Measurements from ENCODE around the gene SLAMF1. TPM values are rescaled to one million over a fixed set of nuclear protein-coding genes. Genes with fewer than 3 reads are reported as not detected.

Gene SLAMF1
- total RNA-seq, 1 donor from 2014 or later, result not detected

GRCh38 chr1:160634543-160635491 is 12.0 kb downstream of the SLAMF1 start:
- DNase-seq (ENCODE audit: low spot score, unreplicated experiment), result no peak
- H3K4me3 Mint-ChIP-seq (ENCODE audit: low read depth), result no peak overlapping the region
- H3K4me1 Mint-ChIP-seq (ENCODE audit: low read depth), result peaks cover 28% of the 10 kb centered on the region
- H3K27me3 Mint-ChIP-seq, result no peaks in the 10 kb centered on the region
- H3K36me3 Mint-ChIP-seq (ENCODE audit: insufficient read depth), result no peaks in the 10 kb centered on the region
- no peaks in the 10 kb centered on the region for H3K9me3 Mint-ChIP-seq (ENCODE audit: low read depth)
- TF ChIP-seq, protein P1, sequence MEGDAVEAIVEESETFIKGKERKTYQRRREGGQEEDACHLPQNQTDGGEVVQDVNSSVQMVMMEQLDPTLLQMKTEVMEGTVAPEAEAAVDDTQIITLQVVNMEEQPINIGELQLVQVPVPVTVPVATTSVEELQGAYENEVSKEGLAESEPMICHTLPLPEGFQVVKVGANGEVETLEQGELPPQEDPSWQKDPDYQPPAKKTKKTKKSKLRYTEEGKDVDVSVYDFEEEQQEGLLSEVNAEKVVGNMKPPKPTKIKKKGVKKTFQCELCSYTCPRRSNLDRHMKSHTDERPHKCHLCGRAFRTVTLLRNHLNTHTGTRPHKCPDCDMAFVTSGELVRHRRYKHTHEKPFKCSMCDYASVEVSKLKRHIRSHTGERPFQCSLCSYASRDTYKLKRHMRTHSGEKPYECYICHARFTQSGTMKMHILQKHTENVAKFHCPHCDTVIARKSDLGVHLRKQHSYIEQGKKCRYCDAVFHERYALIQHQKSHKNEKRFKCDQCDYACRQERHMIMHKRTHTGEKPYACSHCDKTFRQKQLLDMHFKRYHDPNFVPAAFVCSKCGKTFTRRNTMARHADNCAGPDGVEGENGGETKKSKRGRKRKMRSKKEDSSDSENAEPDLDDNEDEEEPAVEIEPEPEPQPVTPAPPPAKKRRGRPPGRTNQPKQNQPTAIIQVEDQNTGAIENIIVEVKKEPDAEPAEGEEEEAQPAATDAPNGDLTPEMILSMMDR (IDR thresholded peaks at IDR 0.05; ENCODE audit: unreplicated experiment), result no peak
- no peak overlapping the region for H3K27ac Mint-ChIP-seq

- no peaks in the 10 kb centered on the region for H3K36me3 Mint-ChIP-seq (ENCODE audit: insufficient read depth)
- DNase-seq (ENCODE audit: low spot score, unreplicated experiment), result no peak
- H3K4me1 Mint-ChIP-seq (ENCODE audit: low read depth), result peaks cover 20% of the 10 kb centered on the region
- no peak overlapping the region for H3K4me3 Mint-ChIP-seq (ENCODE audit: low read depth)
- H3K9me3 Mint-ChIP-seq (ENCODE audit: low read depth), result no peaks in the 10 kb centered on the region
- H3K27me3 Mint-ChIP-seq, result no peaks in the 10 kb centered on the region
- H3K27ac Mint-ChIP-seq, result no peak overlapping the region
- TF ChIP-seq, protein P1 (IDR thresholded peaks at IDR 0.05; ENCODE audit: unreplicated experiment), result no peak
These were observed 13.4 kb downstream of the SLAMF1 start for GRCh38 chr1:160633330-160633903.

DNA sequence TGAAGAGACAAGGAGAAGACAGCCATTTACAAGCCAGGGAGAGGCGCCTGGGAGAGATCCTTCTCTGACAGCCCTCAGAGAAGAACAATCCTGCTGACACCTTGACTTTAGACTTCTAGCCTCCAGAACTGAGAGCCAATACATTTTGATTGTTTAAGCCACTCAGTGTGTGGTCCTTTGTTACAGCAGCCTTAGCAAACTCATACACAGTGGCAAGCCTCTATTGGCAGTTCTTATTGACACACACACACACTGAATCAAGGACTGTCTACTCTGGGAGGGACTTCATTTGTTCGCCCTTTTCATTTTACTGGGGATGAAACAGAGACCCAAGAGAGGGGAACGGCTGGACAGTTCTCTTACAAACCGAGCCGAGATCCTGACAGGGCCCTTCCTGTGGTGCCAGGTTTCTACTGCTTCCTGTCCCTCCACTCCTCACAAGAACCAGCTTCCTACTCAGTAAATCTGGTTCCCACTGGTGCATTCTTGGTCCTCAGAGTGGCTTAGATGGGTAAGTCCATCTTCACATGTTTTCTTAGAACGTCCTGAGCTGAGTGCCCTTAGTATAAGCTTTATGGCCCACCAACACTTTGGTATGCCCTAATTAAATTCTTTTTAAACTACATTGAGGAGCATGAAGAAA is 14.7 kb downstream of the SLAMF1 start:
- Mint-ChIP-seq H3K36me3 (ENCODE audit: insufficient read depth) (no peaks in the 10 kb centered on the region), H3K27me3 (no peaks in the 10 kb centered on the region)

GRCh38 chr1:160630523-160631451 is 16.1 kb downstream of the SLAMF1 start:
- Mint-ChIP-seq H3K27me3 (peaks cover 4% of the 10 kb centered on the region), H3K36me3 (ENCODE audit: insufficient read depth) (no peaks in the 10 kb centered on the region), H3K4me1 (ENCODE audit: low read depth) (peaks cover 11% of the 10 kb centered on the region), H3K27ac (no peak overlapping the region), H3K9me3 (ENCODE audit: low read depth) (no peaks in the 10 kb centered on the region), H3K4me3 (ENCODE audit: low read depth) (no peak overlapping the region)
- TF ChIP-seq, protein P1 (IDR thresholded peaks at IDR 0.05; ENCODE audit: unreplicated experiment), result no peak
- no peak for DNase-seq (ENCODE audit: low spot score, unreplicated experiment)

More for the DNA sequence above, 14.7 kb downstream of the SLAMF1 start:
- H3K9me3 Mint-ChIP-seq (ENCODE audit: low read depth), result no peaks in the 10 kb centered on the region
- H3K27ac Mint-ChIP-seq, result no peak overlapping the region
- no peak for DNase-seq (ENCODE audit: low spot score, unreplicated experiment)
- peaks cover 11% of the 10 kb centered on the region for H3K4me1 Mint-ChIP-seq (ENCODE audit: low read depth)
- no peak overlapping the region for H3K4me3 Mint-ChIP-seq (ENCODE audit: low read depth)
- TF ChIP-seq, protein P1 (IDR thresholded peaks at IDR 0.05; ENCODE audit: unreplicated experiment), result no peak
